Fibroblast of mammary gland (primary cell): Measurements from ENCODE around the gene CIRBP.
"Not testable (repeated sequence)": the region's sequence is repeated elsewhere in the genome, so short reads cannot be mapped to it uniquely, and the experiment has no call there.

Experiments
- DNase-seq: peaks from one replicate; pipeline ENCODE4 v3.0.0-alpha.2; 2010; ENCODE audit warnings: low read depth
- H3K4me3 ChIP-seq: 2 replicates; pipeline ENCODE4 v1.5.1; 2011; ENCODE audit warnings: low read depth, mild to moderate bottlenecking, low read length, moderate library complexity; ENCODE audit not compliant: control insufficient read depth
- TF ChIP-seq, protein P1 (sequence below): conservative IDR thresholded peaks from 2 replicates; pipeline ENCODE4 v1.5.1; 2011; ENCODE audit warnings: low read depth, low read length, inconsistent platforms; ENCODE audit not compliant: control insufficient read depth, insufficient read depth

Gene CIRBP

DNA sequence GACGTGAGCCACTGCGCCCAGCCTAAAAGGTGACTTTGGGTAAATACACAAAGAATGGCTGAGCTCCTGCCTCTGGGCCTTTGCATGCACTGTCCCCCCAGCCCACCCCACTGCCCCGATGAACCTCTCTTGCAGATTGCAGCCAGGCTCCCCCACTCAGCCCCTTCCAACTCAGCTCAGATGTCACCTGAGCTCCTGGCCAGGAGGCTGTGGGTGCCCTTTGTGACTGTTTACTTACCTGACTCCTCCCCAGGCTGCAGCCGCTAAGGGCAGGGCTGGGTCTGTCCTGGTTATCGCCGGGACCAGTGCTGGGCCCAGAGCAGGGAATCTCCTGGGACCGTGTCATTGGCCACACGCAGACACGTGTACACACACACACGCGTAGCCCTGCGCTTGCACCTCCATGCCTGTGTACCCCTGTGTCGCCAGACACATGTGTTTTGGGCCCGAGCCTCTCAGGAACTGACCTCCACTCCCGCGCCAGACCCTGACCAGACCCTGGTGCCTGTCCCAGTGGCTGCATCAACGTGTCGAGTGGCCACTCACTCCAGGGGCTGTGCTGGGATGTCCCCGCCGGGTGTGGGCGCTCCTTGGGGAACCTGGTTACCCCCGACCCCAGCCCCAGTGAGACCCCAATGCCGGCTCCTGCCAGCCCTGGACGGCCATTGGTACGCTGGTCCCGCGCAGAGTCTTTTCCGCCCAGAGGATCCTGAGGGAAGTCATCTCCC lies 35.2 kb downstream of the CIRBP start:
- H3K4me3 ChIP-seq, result no peak overlapping the region
- TF ChIP-seq, protein P1, sequence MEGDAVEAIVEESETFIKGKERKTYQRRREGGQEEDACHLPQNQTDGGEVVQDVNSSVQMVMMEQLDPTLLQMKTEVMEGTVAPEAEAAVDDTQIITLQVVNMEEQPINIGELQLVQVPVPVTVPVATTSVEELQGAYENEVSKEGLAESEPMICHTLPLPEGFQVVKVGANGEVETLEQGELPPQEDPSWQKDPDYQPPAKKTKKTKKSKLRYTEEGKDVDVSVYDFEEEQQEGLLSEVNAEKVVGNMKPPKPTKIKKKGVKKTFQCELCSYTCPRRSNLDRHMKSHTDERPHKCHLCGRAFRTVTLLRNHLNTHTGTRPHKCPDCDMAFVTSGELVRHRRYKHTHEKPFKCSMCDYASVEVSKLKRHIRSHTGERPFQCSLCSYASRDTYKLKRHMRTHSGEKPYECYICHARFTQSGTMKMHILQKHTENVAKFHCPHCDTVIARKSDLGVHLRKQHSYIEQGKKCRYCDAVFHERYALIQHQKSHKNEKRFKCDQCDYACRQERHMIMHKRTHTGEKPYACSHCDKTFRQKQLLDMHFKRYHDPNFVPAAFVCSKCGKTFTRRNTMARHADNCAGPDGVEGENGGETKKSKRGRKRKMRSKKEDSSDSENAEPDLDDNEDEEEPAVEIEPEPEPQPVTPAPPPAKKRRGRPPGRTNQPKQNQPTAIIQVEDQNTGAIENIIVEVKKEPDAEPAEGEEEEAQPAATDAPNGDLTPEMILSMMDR, result no peak
- DNase-seq, result no peak

DNA sequence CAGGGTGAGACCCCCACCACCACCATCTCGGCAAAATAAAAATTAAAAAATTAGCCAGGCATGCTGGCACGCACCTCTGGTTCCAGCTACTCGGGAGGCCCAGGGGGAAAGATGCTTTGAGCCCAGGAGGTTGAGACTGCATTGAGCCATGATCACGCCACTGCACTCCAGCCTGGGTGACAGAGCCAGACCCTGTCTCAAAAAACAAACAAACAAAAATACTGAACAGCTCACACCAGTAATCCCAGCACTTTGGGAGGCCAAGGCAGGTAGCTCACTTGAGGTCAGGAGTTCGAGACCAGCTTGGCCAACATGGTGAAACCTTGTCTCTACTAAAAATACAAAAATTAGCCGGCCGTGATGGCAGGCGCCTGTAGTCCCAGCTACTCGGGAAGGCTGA lies 36.2 kb downstream of the CIRBP start:
- H3K4me3 ChIP-seq, DNase-seq: not testable (repeated sequence)

DNA sequence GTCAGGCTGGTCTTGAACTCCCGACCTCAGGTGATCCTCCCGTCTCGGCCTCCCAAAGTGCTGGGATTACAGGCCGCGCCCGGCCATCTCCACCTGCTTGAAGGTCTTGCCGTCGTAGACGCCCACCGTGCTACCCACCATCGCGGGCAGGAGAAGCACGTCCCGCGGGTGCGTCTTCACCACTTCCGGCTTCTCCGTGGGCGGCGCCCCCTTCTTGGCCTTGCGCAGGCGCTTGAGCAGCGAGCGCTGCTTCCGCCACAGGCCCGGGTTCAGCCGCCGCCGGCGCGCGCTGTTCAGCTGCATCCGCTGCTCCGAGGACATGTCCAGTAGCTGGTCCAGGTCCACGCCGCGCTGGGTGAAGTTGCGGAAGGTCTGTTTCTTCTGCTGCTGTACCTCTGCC lies 38.2 kb downstream of the CIRBP start:
- no peak for DNase-seq
- TF ChIP-seq, protein P1, result no peak
- no peak overlapping the region for H3K4me3 ChIP-seq

DNA sequence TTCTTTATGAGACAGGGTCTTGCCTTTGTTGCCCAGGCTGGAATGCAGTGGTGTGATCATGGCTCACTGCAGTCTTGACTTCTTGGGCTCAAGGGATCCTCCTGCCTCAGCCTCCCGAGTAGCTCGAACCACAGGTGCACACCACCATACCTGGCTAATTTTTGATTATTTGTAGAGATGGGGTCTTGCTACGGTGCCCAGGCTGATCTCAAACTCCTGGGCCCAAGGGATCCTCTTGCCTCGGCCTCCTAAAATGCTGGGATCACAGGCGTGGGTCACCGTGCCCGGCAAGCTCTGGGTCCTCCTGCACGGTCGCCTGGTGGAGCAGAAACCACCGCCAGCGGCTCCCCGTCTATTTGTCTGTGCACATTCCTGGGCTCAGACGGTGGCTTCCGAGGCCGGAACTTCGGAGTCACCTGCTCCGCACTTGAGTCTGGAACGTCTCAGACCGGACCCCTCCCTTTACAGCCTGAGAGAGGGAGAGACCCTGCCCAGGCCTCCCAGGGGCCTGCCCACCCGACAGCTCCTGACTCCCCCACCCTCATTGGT lies 38.7 kb downstream of the CIRBP start:
- no peak overlapping the region for H3K4me3 ChIP-seq
- TF ChIP-seq, protein P1, result no peak
- no peak for DNase-seq

DNA sequence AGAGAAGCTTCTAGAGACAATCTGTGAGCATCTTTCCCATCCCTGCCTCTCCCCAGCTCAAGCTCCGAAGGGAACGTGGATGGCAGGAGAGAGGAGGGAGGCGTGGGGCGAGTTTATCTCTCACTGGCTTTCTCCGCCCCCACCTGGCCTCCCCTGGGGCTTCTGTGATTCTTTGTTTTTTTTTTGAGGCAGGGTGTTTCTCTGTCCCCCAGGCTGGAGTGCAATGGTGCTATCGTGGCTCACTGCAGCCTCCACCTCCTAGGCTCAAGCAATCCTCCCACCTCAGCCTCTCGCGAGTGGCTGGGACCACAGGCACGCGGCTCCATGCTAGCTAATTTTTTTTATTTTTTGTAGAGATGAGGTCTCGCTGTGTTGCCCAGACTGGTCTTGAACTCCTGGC lies 39.6 kb downstream of the CIRBP start:
- no peak overlapping the region for H3K4me3 ChIP-seq
- TF ChIP-seq, protein P1, result no peak
- DNase-seq, result no peak

DNA sequence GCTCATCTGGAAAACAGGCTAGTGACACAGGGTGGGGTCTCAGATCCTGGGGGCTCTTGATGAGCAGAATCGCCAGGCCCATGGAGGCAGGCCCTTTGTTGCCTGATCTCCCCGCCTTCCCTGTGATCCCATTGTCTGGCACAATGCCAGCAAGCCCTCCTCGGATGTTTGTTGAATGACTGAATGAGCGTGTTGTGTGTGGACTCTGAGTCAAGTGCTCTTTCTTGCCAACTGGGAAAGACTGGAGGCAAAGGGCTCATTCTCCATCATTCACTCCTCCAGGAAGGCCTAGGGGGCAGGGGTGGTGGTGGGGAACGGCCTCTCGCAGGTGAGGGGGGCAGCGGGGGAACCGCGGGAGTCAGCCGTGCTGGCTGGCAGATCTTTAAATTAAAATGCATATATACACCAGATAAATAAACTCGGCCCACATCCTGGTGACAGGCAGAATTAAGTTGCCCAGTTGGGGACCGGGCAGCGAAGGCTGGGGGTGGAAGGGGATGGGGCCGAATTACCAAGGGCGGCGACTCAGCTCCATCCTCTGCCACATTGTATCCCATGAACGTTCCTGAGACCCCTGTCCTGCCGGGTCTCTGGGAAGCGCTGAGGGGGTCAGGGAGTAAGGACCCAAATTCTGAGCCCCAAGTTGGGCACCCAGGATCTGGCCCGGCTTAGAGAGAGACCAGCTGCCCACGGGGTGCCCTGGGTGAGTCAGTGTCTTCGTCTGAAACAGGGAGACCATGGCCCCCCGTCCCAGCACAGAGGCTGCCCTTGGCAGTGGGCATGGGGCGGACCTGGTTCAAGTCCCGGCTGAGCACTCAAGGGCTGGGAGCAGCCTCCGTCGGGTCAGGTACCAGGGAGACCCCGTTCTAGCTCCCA lies 41.1 kb downstream of the CIRBP start:
- no peak overlapping the region for H3K4me3 ChIP-seq
- DNase-seq, result no peak
- TF ChIP-seq, protein P1, result no peak

DNA sequence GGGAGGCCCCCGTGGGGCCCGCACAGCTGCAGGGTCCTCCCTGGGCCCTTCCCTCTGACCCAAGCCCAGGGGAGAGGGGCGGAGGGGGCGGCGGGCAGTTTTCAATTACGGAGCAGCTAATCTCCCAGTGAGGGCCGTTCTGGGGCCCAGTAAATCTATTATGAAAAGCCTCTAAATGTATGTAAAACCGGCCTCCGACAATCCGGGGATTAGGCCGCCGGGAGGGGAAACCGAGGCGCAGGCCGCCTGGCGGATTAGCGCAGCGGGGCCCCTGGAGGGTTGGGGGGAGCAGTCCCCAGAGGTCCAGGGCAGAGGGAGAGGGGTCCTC lies 41.7 kb downstream of the CIRBP start:
- TF ChIP-seq, protein P1, result no peak
- H3K4me3 ChIP-seq, result no peak overlapping the region
- no peak for DNase-seq
